ENCODE measurements around the gene SLC2A13. TPM values are rescaled to one million over a fixed set of nuclear protein-coding genes. Genes with fewer than 3 reads are reported as not detected.
"Not testable (repeated sequence)": the region's sequence is repeated elsewhere in the genome, so short reads cannot be mapped to it uniquely, and the experiment has no call there.

The SLC2A13 gene
- total RNA-seq, 1 donor from 2014 or later, result 8.5 TPM

- DNase-seq (ENCODE audit: low spot score), result no peak
These were observed 350.4 kb downstream of the SLC2A13 start for GRCh38 chr12:39755478-39755877.

- no peak for DNase-seq (ENCODE audit: low spot score)
These were observed 353.3 kb downstream of the SLC2A13 start for GRCh38 chr12:39752482-39753137.

- not testable (repeated sequence) for DNase-seq (ENCODE audit: low spot score)
These were observed 359.7 kb downstream of the SLC2A13 start for GRCh38 chr12:39746151-39746550.

- DNase-seq (ENCODE audit: low spot score), result no peak
These were observed 362.2 kb downstream of the SLC2A13 start for GRCh38 chr12:39743655-39744054.

GRCh38 chr12:39736406-39736805 is 369.5 kb downstream of the SLC2A13 start:
- DNase-seq (ENCODE audit: low spot score), result no peak

GRCh38 chr12:39723831-39724230 is 382.1 kb downstream of the SLC2A13 start:
- DNase-seq (ENCODE audit: low spot score), result no peak

- DNase-seq (ENCODE audit: low spot score), result no peak
These were observed 383.4 kb downstream of the SLC2A13 start for GRCh38 chr12:39722504-39722903.

GRCh38 chr12:39713552-39713951 is 392.3 kb downstream of the SLC2A13 start:
- DNase-seq (ENCODE audit: low spot score), result no peak

- no peak for DNase-seq (ENCODE audit: low spot score)
These were observed 393.5 kb downstream of the SLC2A13 start for GRCh38 chr12:39712334-39712733.

Other genes with a start within 250 kb of the SLC2A13 start
- 12.7 TPM for gene LRRK2, start 118.9 kb upstream of the SLC2A13 start, total RNA-seq